Measurements from ENCODE around the gene ST3GAL5.
"Not testable (repeated sequence)": the region's sequence is repeated elsewhere in the genome, so short reads cannot be mapped to it uniquely, and the experiment has no call there.

The ST3GAL5 gene

GRCh38 chr2:85888684-85889626 lies at the start of gene ST3GAL5:
ST3GAL5 (minus strand) TSS chr2:85888990; CDS start chr2:85888905, 85 bp downstream.
- no peak for DNase-seq

- DNase-seq = no peak
Observed at GRCh38 chr2:85938456-85938855, 49.7 kb upstream of the ST3GAL5 start.

DNA sequence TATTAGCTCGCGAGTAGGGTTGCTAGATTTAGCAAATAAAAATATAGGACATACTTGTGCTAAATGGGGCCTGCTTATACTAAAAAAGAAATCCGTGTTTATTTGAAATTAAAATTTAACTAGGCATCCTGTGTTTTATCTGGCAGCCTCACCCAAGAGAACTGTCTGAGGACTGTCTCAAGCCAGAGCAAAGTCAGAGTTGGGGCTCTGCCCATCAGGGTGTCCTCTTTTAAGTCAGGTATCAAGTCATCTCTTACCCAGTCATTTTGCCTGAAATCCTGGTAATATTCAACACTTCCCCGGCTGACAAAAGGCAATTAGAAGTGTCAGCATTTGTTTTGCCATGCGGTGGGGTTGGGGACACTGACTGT lies 48.3 kb upstream of the ST3GAL5 start:
- DNase-seq = no peak

DNA sequence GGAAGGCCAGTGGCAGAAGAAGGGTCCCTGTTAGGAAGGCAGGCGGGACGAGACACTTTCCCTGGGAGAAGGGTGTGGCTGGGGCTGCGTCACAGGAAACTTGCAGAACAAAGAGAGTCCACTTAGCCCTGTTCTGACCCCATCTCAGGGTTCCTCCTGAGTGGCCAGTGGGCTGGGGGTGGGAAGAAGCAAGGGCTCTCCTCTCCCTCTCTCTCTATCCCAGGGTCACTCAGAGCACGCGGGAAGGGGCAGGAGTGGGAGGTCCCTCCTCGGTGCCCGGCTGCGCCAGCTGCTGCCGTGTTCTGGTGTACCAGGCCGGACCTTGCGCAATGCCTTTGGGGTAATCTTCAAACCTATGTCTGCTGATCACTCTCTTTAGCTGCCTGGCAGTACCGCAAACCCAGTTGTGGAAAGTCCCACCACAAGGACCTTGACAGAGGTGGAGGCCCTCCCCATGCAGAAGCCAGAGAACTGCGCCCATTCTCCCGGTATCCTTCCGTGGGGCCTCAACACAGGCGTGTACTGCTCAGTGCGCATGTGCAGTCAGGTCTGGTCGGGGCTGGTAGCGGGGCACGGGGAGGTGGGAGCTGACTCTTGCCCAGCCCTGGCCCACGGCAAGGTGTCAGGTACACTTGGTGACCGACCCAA lies 47.8 kb upstream of the ST3GAL5 start:
- no peak for DNase-seq

GRCh38 chr2:85935746-85936208 lies 47.0 kb upstream of the ST3GAL5 start:
- DNase-seq = no peak

- DNase-seq = no peak
Observed at GRCh38 chr2:85935170-85935745, 46.5 kb upstream of the ST3GAL5 start.

- DNase-seq = no peak
Observed at GRCh38 chr2:85933753-85934594, 45.2 kb upstream of the ST3GAL5 start.

GRCh38 chr2:85931151-85931550 lies 42.4 kb upstream of the ST3GAL5 start:
- DNase-seq = not testable (repeated sequence)

DNA sequence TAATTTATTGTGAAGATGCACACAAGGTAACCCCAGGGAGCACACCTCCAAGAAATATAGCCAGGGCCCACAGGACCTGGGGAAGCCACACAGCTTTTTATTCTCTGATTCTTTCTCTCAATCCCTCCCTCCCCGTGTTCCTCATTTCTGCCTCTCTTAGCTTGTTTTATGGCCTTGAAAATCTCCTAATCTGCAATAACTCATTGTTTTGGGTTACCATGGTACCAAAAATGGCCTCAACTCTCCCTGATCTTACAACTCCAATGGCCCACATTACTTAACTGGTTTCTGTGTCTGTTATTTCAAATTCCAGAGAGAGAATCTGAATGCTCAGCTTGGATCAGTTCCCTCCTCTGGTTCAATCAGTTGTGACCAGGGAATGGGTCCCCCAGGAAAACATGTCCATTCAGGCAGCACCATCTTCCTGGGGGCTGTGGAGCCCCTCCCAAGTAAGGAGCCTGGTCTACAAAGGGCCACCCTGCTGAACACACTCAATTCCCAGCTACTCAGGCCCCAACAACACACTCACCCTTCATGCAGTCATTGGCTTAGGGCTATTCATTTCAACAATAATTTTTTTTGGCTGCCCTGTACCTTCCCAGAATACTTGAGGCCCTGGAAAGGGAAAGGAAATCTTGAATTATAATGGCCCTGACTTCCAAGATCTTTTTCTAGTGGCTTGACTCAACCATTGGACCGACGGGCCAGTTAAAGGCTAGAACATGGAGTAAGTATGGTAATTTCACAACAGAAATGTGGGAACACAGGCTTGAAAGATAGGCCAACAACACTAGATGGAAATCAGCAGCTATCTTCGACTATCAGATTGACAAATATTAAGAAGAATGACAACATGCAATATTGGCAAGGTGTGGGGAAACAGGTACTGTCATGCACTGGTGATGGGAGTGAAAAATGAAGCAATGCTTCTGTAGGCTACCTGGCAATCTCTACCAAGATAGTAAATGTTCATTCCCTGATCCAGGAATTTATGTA lies 41.6 kb upstream of the ST3GAL5 start:
- no peak for DNase-seq

DNA sequence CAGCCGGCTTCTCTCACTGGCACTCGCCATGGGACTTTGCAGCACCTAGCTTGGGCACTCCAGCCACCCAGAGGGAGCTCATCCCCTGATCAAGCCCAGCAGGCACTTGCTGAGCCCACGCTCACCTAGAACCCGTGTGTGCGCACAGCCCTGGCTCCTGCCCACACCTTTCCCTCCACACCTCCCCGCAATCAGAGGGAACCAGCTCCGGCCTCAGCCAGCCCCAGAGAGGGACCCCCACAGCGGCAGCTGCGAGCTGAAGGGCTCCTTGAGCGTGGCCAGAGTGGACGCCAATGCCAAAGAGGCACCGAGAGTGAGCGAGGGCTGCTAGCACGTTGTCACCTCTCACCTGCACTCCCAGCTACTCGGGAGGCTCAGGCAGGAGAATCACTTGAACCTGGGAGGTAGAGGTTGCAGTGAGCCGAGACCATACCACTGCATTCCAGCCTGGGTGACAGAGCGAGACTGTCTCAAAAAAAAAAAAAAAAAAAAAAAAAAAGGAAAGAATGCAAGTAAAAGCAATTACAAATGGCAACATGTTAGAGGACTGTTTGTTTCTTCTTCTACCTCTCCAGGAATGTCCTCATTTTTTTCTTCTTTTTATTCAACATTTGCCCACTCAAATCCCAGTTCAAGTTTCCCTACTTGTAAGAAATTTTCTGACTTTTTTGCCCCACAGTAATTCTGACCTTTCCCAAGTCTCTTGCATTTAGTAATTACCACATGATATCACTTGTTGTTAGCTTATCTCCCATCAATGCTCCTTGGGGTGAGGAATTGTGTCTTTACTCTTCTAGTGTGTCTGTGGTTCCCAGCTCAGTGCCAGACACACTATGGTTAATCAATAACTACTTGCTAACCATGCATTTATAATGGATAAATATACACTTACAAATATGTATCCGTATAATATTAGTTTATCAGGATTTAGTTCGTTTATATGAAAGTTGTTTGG lies 40.6 kb upstream of the ST3GAL5 start:
- DNase-seq = no peak

DNA sequence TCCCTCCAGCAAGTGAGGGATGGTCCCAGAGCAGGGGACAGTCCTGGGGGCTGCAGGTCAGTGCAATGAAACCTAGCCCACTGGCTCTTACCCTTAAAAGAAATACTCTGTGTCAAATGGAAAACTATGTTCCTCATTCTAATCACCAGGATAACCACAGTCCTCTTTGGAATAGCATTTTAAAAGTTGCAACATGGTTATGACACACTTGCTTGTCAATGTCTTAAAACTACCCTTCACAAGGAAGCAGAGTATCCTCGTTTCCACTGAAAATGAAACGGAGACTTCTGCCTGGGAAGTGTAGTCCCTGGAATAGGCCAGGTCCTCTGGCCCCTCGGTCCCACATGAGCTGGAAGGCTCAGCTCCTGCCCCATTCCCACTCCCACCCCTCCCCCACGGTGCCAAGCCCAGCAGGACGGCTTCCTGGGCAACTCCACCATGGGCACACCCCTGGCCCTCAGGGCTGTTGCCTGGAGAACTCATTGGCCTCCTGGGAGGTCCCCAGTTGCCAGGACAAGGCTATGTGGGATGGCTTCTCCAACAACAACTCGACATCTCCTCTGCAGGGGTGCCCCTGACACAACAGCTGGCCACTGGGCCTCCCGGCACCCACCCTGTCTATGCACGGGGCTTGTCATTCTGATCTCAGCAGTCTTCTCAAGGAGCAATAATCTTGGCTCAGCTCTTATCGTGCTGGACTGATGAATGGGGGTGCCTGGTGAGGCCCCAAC lies 38.3 kb upstream of the ST3GAL5 start:
- no peak for DNase-seq

- DNase-seq = no peak
Observed at GRCh38 chr2:85926526-85926925, 37.7 kb upstream of the ST3GAL5 start.

GRCh38 chr2:85925216-85925671 lies 36.5 kb upstream of the ST3GAL5 start:
- no peak for DNase-seq

DNA sequence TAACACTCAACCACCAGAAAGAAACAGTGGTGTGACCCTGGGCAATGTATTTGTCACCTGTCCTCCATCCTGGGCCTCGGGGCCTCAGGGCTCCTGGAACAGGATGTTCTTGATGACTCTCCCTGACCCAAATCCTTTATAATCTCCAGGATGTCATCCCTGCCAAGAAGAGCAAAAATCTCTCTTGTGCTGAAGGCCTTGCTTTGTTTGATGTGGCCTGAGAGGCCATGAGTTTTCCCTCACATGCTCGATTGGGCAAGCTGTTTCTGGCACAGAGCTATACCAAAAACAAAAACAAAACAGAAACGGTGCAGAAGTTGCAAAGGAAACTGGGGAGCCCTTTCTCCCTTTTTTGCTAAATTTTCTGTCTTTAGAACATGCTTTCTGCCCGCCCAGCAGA lies 35.7 kb upstream of the ST3GAL5 start:
- no peak for DNase-seq

DNA sequence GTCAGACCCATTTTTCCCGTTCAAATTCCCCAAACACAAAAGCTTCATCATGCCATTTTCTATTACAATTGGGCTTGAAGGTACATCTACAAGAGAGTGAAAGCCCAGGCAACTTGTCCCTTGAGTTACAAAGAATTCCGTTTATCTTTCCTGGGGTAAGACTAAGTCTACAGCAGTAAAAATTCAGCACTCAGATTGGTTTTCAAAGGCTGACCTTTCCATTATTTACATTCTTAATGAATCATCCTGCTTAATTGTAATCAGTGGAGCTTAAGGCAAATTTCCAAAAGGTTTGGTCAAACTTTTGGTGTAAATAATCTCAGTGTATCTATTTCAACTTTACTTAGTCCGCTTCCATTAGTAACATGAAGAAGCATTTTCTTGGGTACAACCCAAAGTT lies 33.4 kb upstream of the ST3GAL5 start:
- no peak for DNase-seq

GRCh38 chr2:85921659-85922058 lies 32.9 kb upstream of the ST3GAL5 start:
- DNase-seq = no peak

DNA sequence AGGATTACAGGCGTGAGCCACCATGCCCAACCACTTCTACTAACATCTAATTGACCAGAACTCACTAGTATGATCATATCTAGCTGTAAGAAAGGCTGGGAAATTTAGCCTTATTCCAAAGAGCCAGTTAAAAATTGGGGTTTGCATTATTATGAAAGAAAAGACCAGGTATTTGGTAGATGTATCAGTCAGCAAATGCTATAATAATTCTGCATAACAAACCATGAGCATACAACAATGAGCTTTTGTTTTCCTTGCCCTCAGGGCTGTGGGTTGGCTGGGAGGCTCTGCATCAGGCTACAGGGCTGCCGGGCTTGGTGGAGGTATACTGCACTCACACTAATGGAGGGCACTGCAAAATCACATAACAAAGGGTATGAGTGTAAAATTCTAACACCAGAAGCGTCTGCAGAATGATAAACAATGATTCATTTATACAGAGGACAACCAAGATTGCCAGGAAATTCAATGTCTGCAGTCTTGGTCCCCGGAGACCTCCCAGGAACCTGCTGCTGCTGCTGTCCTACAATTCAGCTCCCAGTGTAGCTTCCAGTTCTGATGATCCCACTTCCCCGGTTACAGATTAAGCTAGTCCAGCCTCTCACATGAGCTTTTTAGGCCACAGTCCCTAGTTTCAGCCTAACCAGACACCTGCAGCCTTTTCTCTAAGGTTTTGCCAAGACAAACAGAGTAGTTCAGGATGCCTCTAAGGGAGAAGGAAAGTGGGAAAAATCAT lies 32.2 kb upstream of the ST3GAL5 start:
- no peak for DNase-seq

DNA sequence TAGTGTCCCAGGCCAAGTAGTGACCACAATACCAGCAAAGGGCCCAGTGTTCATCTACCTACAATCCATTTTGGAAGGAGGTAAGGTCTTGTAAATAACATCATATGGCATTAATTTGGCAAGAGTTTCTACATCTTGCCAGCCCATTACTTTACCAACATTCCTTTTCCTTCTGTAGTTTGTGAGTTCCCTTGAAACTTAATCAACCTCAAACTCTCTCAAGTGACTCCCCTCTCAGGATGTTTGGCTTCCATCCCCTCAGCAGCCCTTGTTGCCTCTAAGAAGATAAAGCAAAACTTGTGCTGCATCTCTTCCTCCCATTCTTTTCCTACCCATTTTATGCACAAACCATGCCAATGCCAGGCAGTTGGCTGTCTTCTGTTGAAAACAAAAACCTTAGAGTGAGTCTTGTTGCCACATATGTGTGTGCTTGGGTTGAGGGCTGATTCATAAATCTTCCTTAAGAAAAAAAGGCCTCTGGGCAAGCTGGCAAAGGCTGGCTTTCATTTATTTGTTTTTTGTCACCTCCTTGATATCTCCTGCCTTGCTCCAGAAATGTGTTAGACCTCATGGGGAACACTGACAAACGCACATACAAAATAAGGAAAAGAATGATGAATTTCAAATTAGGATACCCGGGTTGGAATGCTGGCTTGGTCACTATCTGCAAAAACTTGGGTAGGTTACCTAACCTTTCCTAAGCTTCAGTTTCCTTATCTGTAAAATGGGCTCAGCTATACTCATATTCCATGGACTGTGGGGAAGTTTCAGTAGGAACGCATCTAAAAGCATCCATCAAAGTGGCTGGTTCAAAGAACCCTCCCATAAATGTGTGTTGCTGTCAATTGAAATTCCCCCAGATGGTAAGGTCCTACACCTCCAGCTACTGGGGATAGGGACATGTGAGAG lies 29.4 kb upstream of the ST3GAL5 start:
- no peak for DNase-seq

Data from NCI-H187 treated with DMSO at 0.1 percent for 48 hours (cell line).